ENCODE results near the gene MACROD2. TPM values are rescaled to one million over a fixed set of nuclear protein-coding genes. Genes with fewer than 3 reads are reported as not detected.

The MACROD2 gene
- polyA plus RNA-seq, 1 donor (not counting 4 experiments of a cell fraction or from before 2014, with no cell fraction given): 0.71 TPM

DNA sequence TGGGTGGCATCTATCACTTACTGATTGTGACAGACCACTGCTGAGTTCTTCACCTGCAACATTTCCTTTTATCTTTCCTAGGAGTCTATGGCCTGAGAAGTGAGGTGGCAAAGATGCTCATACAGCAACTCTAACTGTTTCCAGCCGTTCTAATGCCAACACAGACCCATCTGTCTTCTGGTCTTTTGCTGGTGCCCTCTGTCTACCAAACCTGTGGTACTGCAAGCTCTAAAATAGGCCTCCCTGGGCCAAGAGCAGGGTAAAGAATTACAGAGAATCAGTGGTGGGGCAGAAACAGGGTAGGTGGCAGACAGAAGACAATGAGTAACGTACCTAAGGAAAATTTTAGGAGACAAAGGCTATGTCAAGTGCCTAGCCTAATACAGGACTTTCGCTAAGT, 953.1 kb downstream of the MACROD2 start:
- H3K27ac ChIP-seq (ENCODE audit: control insufficient read depth, insufficient read depth, low read length): no peak overlapping the region
- dilution Hi-C loops (cut with MboI; ENCODE audit: extremely low pct_ligation_motif_present, low sequenced_read_pairs): no loop called here
- H3K4me3 ChIP-seq (ENCODE audit: control insufficient read depth in 2 of 3, extremely low read depth in 1 of 3, insufficient read depth in 2 of 3, low read depth in 1 of 3, low read length in 3 of 3): no peak overlapping the region
- DNase-seq (ENCODE audit: low read depth, low spot score) (no peak), FAIRE-seq (peak; percentile 55)
- no peak overlapping the region for H3K4me2 ChIP-seq (ENCODE audit: control insufficient read depth, extremely low read depth, insufficient read depth, low read depth, low read length)
- no peak overlapping the region for H2AFZ ChIP-seq (ENCODE audit: control insufficient read depth, low read length)
- TF ChIP-seq EZH2 (IDR thresholded peaks at IDR 0.05; ENCODE audit: low read length): no peak
- TF ChIP-seq, protein P1, sequence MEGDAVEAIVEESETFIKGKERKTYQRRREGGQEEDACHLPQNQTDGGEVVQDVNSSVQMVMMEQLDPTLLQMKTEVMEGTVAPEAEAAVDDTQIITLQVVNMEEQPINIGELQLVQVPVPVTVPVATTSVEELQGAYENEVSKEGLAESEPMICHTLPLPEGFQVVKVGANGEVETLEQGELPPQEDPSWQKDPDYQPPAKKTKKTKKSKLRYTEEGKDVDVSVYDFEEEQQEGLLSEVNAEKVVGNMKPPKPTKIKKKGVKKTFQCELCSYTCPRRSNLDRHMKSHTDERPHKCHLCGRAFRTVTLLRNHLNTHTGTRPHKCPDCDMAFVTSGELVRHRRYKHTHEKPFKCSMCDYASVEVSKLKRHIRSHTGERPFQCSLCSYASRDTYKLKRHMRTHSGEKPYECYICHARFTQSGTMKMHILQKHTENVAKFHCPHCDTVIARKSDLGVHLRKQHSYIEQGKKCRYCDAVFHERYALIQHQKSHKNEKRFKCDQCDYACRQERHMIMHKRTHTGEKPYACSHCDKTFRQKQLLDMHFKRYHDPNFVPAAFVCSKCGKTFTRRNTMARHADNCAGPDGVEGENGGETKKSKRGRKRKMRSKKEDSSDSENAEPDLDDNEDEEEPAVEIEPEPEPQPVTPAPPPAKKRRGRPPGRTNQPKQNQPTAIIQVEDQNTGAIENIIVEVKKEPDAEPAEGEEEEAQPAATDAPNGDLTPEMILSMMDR (optimal IDR thresholded peaks at IDR 0.05 in 1 of 3, IDR thresholded peaks at IDR 0.05 in 1 of 3, conservative IDR thresholded peaks at IDR 0.05 in 1 of 3; ENCODE audit: extremely low read depth in 1 of 3, insufficient read depth in 2 of 3, low read length in 3 of 3): peak in 2 of 3 experiments; percentile 46 to 50
- H4K20me1 ChIP-seq (ENCODE audit: control insufficient read depth, extremely low read depth, insufficient read depth, low read length): no peaks in the 10 kb centered on the region
- no peaks in the 10 kb centered on the region for H3K9me1 ChIP-seq (ENCODE audit: control insufficient read depth, extremely low read depth, insufficient read depth, low read length)
- peaks cover 12% of the 10 kb centered on the region for H3K4me1 ChIP-seq (ENCODE audit: control insufficient read depth, extremely low read depth, insufficient read depth, low read length)
- H3K9ac ChIP-seq (ENCODE audit: control insufficient read depth, extremely low read depth, insufficient read depth, low read length): no peak overlapping the region
- no peaks in the 10 kb centered on the region for H3K9me3 ChIP-seq (ENCODE audit: control insufficient read depth, low read depth, low read length)
- no peaks in the 10 kb centered on the region for H3K27me3 ChIP-seq (ENCODE audit: control insufficient read depth, extremely low read depth, insufficient read depth, low read length)
- H3K36me3 ChIP-seq (ENCODE audit: control insufficient read depth in 2 of 2, extremely low read depth in 1 of 2, insufficient read depth in 2 of 2, low read length in 2 of 2): no peaks in the 10 kb centered on the region
- no peaks in the 10 kb centered on the region for H3K79me2 ChIP-seq (ENCODE audit: control insufficient read depth, insufficient read depth, low read length)

DNA sequence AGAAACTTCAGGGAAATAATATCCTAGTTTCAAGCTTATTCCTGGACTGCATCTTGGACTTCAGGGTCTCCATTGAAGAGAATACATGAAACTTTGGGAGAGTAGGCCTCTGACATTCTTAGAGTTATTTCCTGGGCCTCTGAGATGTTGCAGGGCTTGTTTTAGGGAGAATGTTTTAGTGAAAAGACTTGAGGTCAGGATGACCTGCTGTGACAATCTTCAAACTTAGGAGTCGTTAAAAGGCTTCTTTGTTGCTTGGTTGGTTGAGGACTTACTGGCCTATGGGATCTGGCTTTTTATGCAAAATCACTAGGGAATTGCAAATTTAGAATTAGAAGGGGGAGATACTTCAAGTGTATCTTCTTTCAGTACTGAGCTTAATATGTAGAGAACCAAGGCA, 955.3 kb downstream of the MACROD2 start:
- H3K9ac ChIP-seq (ENCODE audit: control insufficient read depth, extremely low read depth, insufficient read depth, low read length): no peak overlapping the region
- H3K36me3 ChIP-seq (ENCODE audit: control insufficient read depth in 2 of 2, extremely low read depth in 1 of 2, insufficient read depth in 2 of 2, low read length in 2 of 2): no peaks in the 10 kb centered on the region
- dilution Hi-C loops (cut with MboI; ENCODE audit: extremely low pct_ligation_motif_present, low sequenced_read_pairs): no loop called here
- no peaks in the 10 kb centered on the region for H4K20me1 ChIP-seq (ENCODE audit: control insufficient read depth, extremely low read depth, insufficient read depth, low read length)
- no peaks in the 10 kb centered on the region for H3K79me2 ChIP-seq (ENCODE audit: control insufficient read depth, insufficient read depth, low read length)
- no peak overlapping the region for H3K4me2 ChIP-seq (ENCODE audit: control insufficient read depth, extremely low read depth, insufficient read depth, low read depth, low read length)
- DNase-seq (ENCODE audit: low read depth, low spot score) (no peak), FAIRE-seq (peak; percentile 34)
- H3K27ac ChIP-seq (ENCODE audit: control insufficient read depth, insufficient read depth, low read length): no peak overlapping the region
- no peak overlapping the region for H2AFZ ChIP-seq (ENCODE audit: control insufficient read depth, low read length)
- H3K4me1 ChIP-seq (ENCODE audit: control insufficient read depth, extremely low read depth, insufficient read depth, low read length): peaks cover 12% of the 10 kb centered on the region
- TF ChIP-seq, protein P1 (optimal IDR thresholded peaks at IDR 0.05 in 1 of 3, IDR thresholded peaks at IDR 0.05 in 1 of 3, conservative IDR thresholded peaks at IDR 0.05 in 1 of 3; ENCODE audit: extremely low read depth in 1 of 3, insufficient read depth in 2 of 3, low read length in 3 of 3): no peak
- no peak for TF ChIP-seq EZH2 (IDR thresholded peaks at IDR 0.05; ENCODE audit: low read length)
- no peak overlapping the region for H3K4me3 ChIP-seq (ENCODE audit: control insufficient read depth in 2 of 3, extremely low read depth in 1 of 3, insufficient read depth in 2 of 3, low read depth in 1 of 3, low read length in 3 of 3)
- H3K9me1 ChIP-seq (ENCODE audit: control insufficient read depth, extremely low read depth, insufficient read depth, low read length): no peaks in the 10 kb centered on the region
- H3K27me3 ChIP-seq (ENCODE audit: control insufficient read depth, extremely low read depth, insufficient read depth, low read length): no peaks in the 10 kb centered on the region
- no peaks in the 10 kb centered on the region for H3K9me3 ChIP-seq (ENCODE audit: control insufficient read depth, low read depth, low read length)
